ENCODE measurements around the gene PELI2. TPM values are rescaled to one million over a fixed set of nuclear protein-coding genes. Genes with fewer than 3 reads are reported as not detected.
"Not testable (repeated sequence)": the region's sequence is repeated elsewhere in the genome, so short reads cannot be mapped to it uniquely, and the experiment has no call there.

The PELI2 gene
- total and polyA plus RNA-seq, 2 experiments from 2014 or later, result 4.3 to 16.1 TPM

DNA sequence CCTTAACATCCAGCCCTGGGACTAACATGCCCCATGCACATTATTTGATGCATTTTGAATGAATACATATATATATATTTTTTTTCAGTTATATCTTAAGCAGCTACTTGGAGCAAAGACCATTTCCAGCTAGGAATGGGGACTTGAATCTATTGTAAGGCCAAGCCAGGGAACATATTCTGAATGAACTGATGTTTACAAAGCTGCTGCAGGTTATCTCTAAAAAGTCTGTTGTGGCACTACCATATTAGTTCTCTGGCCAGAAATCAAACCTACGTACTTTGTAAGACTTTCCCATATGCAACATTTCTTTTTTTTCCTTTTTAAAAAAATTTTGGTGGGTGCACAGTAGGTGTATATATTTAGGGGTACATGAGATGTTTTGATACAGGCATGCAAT lies 43.4 kb downstream of the PELI2 start:
- Histone ChIP-seq H2AFZ (no peak overlapping the region), H3K79me2 (peaks cover 46% of the 10 kb centered on the region), H3K9me3 (ENCODE audit: low read depth) (no peaks in the 10 kb centered on the region), H3K4me3 (no peak overlapping the region), H3K36me3 (replicated peaks; ENCODE audit: insufficient read depth, low read depth) (no peaks in the 10 kb centered on the region), H3K27ac (no peak overlapping the region), H3K9me2 (replicated peaks; ENCODE audit: insufficient read depth) (no peaks in the 10 kb centered on the region), H4K20me1 (ENCODE audit: insufficient read depth, poor library complexity, severe bottlenecking) (peaks cover 3% of the 10 kb centered on the region), H3K4me1 (ENCODE audit: insufficient read depth) (peaks cover 3% of the 10 kb centered on the region), H3K27me3 (no peaks in the 10 kb centered on the region), H3K4me2 (no peak overlapping the region)
- DNase-seq (ENCODE audit: low spot score), result no peak
- TF ChIP-seq, protein P1, sequence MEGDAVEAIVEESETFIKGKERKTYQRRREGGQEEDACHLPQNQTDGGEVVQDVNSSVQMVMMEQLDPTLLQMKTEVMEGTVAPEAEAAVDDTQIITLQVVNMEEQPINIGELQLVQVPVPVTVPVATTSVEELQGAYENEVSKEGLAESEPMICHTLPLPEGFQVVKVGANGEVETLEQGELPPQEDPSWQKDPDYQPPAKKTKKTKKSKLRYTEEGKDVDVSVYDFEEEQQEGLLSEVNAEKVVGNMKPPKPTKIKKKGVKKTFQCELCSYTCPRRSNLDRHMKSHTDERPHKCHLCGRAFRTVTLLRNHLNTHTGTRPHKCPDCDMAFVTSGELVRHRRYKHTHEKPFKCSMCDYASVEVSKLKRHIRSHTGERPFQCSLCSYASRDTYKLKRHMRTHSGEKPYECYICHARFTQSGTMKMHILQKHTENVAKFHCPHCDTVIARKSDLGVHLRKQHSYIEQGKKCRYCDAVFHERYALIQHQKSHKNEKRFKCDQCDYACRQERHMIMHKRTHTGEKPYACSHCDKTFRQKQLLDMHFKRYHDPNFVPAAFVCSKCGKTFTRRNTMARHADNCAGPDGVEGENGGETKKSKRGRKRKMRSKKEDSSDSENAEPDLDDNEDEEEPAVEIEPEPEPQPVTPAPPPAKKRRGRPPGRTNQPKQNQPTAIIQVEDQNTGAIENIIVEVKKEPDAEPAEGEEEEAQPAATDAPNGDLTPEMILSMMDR (IDR thresholded peaks at IDR 0.05; ENCODE audit: poor library complexity), result no peak
- TF ChIP-seq EZH2phosphoT487 (IDR thresholded peaks at IDR 0.05; ENCODE audit: low read depth, severe bottlenecking, unreplicated experiment) (no peak), EZH2 (IDR thresholded peaks at IDR 0.05; ENCODE audit: borderline replicate concordance) (no peak)
- WGBS (ENCODE audit: low lambda C conversion rate, missing lambda C conversion rate), result 94% methylated on average over 1 of the region's 1 CpG

DNA sequence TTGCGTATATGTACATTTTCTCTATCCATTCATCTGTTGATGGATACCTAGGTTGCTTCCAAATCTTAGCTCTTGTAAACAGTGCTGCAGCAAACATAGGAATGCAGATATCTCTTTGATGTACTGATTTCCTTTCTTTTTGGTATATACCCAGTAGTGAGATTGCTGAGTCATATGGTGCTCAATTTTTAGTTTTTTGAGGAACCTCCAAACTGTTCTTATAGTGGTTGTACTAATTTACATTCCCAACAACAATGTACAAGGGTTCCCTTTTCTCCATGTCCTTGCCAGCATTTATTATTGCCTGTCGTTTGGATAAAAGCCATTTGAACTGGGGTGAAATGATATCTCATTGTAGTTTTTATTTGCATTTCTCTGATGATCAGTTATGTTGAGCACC lies 44.3 kb downstream of the PELI2 start:
- DNase-seq (ENCODE audit: low spot score), result no peak
- TF ChIP-seq EZH2 (IDR thresholded peaks at IDR 0.05; ENCODE audit: borderline replicate concordance), result no peak
- TF ChIP-seq, protein P1 (IDR thresholded peaks at IDR 0.05; ENCODE audit: poor library complexity), result no peak
- TF ChIP-seq EZH2phosphoT487 (IDR thresholded peaks at IDR 0.05; ENCODE audit: low read depth, severe bottlenecking, unreplicated experiment), result no peak
- Histone ChIP-seq H3K79me2 (peaks cover 52% of the 10 kb centered on the region), H3K9me3 (ENCODE audit: low read depth) (no peaks in the 10 kb centered on the region), H4K20me1 (ENCODE audit: insufficient read depth, poor library complexity, severe bottlenecking) (no peaks in the 10 kb centered on the region), H3K27ac (no peak overlapping the region), H2AFZ (no peak overlapping the region), H3K4me3 (no peak overlapping the region), H3K4me1 (ENCODE audit: insufficient read depth) (peaks cover 3% of the 10 kb centered on the region), H3K9me2 (replicated peaks; ENCODE audit: insufficient read depth) (no peaks in the 10 kb centered on the region), H3K36me3 (replicated peaks; ENCODE audit: insufficient read depth, low read depth) (no peaks in the 10 kb centered on the region), H3K4me2 (no peak overlapping the region), H3K27me3 (no peaks in the 10 kb centered on the region)
- WGBS (ENCODE audit: low lambda C conversion rate, missing lambda C conversion rate), result 88% methylated on average over 2 of the region's 2 CpGs

DNA sequence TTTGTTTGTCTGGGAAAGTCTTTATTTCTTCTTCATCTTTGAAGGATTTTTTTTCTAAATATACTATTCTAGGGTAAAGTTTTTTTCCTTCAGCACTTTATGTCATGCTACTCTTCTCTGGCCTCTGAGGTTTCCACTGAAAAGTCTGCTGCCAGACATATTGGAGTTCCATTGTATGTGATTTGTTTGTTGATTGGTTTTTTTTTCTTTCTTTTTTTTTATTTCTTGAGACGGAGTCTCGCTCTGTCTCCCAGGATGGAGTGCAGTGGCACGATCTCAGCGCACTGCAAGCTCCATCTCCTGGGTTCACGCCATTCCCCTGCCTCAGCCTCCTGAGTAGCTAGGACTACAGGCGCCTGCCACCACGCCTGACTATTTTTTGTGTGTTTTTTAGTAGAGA lies 48.4 kb downstream of the PELI2 start:
- H3K9me2 ChIP-seq (replicated peaks; ENCODE audit: insufficient read depth); H3K27me3 ChIP-seq; H3K4me1 ChIP-seq (ENCODE audit: insufficient read depth); DNase-seq (ENCODE audit: low spot score); H3K4me2 ChIP-seq; H2AFZ ChIP-seq; H3K36me3 ChIP-seq (replicated peaks; ENCODE audit: insufficient read depth, low read depth); H4K20me1 ChIP-seq (ENCODE audit: insufficient read depth, poor library complexity, severe bottlenecking); H3K27ac ChIP-seq; H3K9me3 ChIP-seq (ENCODE audit: low read depth); H3K4me3 ChIP-seq: not testable (repeated sequence)
- 97% methylated on average over 7 of the region's 7 CpGs for WGBS (ENCODE audit: low lambda C conversion rate, missing lambda C conversion rate)
- peaks cover 56% of the 10 kb centered on the region for H3K79me2 ChIP-seq

DNA sequence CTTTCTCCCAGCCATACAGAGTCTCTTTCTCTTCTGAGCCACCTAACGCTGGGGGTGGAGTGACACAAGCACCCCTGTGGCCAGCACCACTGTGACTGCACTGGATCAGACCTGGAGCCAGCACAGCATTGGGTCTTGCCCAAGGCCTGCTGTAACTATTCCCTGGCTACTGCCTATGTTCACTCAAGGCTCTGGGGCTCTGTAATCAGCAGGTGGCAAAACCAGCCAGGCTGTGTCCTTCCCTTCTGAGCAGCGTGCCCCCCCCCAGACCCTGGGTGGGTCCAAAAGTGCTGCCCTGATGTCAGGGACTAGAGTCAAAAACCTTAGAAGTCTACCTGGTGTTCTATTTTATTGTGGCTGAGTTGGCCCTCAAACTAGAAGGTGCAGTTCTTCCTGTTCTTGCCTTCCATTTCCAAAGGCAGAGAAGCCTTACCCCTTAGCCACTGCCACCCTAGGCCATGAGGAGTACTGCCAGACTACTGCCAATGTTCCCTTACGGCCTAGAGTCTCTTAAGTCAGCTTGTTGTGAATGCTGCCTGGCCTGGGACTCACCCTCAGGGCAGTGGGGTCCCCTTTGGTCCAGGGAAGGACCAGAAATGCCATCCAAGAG lies 49.9 kb downstream of the PELI2 start:
- 90% methylated on average over 3 of the region's 3 CpGs for WGBS (ENCODE audit: low lambda C conversion rate, missing lambda C conversion rate)
- H3K27ac ChIP-seq, result no peak overlapping the region

More for the DNA sequence above, 49.9 kb downstream of the PELI2 start:
- Histone ChIP-seq H3K79me2 (peaks cover 46% of the 10 kb centered on the region), H3K36me3 (replicated peaks; ENCODE audit: insufficient read depth, low read depth) (no peaks in the 10 kb centered on the region), H3K27me3 (no peaks in the 10 kb centered on the region), H3K4me1 (ENCODE audit: insufficient read depth) (no peaks in the 10 kb centered on the region), H3K9me3 (ENCODE audit: low read depth) (no peaks in the 10 kb centered on the region), H3K4me3 (no peak overlapping the region), H2AFZ (no peak overlapping the region), H3K9me2 (replicated peaks; ENCODE audit: insufficient read depth) (no peaks in the 10 kb centered on the region), H3K4me2 (no peak overlapping the region), H4K20me1 (ENCODE audit: insufficient read depth, poor library complexity, severe bottlenecking) (no peaks in the 10 kb centered on the region)
- TF ChIP-seq EZH2phosphoT487 (IDR thresholded peaks at IDR 0.05; ENCODE audit: low read depth, severe bottlenecking, unreplicated experiment), result no peak
- TF ChIP-seq, protein P1 (IDR thresholded peaks at IDR 0.05; ENCODE audit: poor library complexity), result no peak
- no peak for TF ChIP-seq EZH2 (IDR thresholded peaks at IDR 0.05; ENCODE audit: borderline replicate concordance)
- no peak for DNase-seq (ENCODE audit: low spot score)

Data from hepatocyte (in vitro differentiated cells).